Measurements from ENCODE around the gene CABP1. TPM values are rescaled to one million over a fixed set of nuclear protein-coding genes. Genes with fewer than 3 reads are reported as not detected.
"Not testable (repeated sequence)": the region's sequence is repeated elsewhere in the genome, so short reads cannot be mapped to it uniquely, and the experiment has no call there.

The CABP1 gene
- total RNA-seq, 3 donors from 2014 or later: 0.80 to 2.3 TPM; not detected in 1

- H3K4me3 ChIP-seq: no peak overlapping the region
- no peak for TF ChIP-seq CTCF (IDR thresholded peaks at IDR 0.05)
- no peak for TF ChIP-seq POLR2A (IDR thresholded peaks at IDR 0.05)
- no peak for TF ChIP-seq POLR2AphosphoS5 (IDR thresholded peaks at IDR 0.05)
- H3K9me3 ChIP-seq: no peaks in the 10 kb centered on the region
- H3K36me3 ChIP-seq: no peaks in the 10 kb centered on the region
- no peaks in the 10 kb centered on the region for H3K4me1 ChIP-seq
- H3K27ac ChIP-seq: no peak overlapping the region
- no peak for DNase-seq (ENCODE audit: low spot score in 2 of 2)
- peaks cover 0 to 8% of the 10 kb centered on the region in 2 donors for H3K27me3 ChIP-seq
- intact Hi-C loops (cut with DNase I; ENCODE audit: low total_unique reads): no loop called here
These were observed 41.6 kb upstream of the CABP1 start for GRCh38 chr12:120598674-120599463.

- no peak for DNase-seq (ENCODE audit: low spot score in 2 of 2)
- no peak overlapping the region for H3K27ac ChIP-seq
- intact Hi-C loops (cut with DNase I; ENCODE audit: low total_unique reads): no loop called here
- H3K9me3 ChIP-seq: no peaks in the 10 kb centered on the region
- no peaks in the 10 kb centered on the region for H3K36me3 ChIP-seq
- TF ChIP-seq POLR2AphosphoS5 (IDR thresholded peaks at IDR 0.05): no peak
- H3K27me3 ChIP-seq: peaks cover 0 to 8% of the 10 kb centered on the region in 2 donors
- H3K4me3 ChIP-seq: no peak overlapping the region
- H3K4me1 ChIP-seq: no peaks in the 10 kb centered on the region
These were observed 40.5 kb upstream of the CABP1 start for GRCh38 chr12:120599672-120600552.

- intact Hi-C loops (cut with DNase I; ENCODE audit: low total_unique reads); H3K9me3 ChIP-seq: not testable (repeated sequence)
These were observed 38.0 kb upstream of the CABP1 start for GRCh38 chr12:120602416-120602815.

GRCh38 chr12:120610560-120610959, 29.9 kb upstream of the CABP1 start:
- intact Hi-C loops (cut with DNase I; ENCODE audit: low total_unique reads): no loop called here

More at GRCh38 chr12:120602416-120602815, 38.0 kb upstream of the CABP1 start:
- not testable (repeated sequence) for H3K36me3 ChIP-seq; H3K27me3 ChIP-seq; H3K4me1 ChIP-seq; DNase-seq (ENCODE audit: low spot score in 2 of 2); H3K4me3 ChIP-seq; H3K27ac ChIP-seq

GRCh38 chr12:120611534-120611933, 28.9 kb upstream of the CABP1 start:
- intact Hi-C loops (cut with DNase I; ENCODE audit: low total_unique reads); DNase-seq (ENCODE audit: low spot score in 2 of 2); H3K4me3 ChIP-seq; H3K9me3 ChIP-seq; H3K36me3 ChIP-seq; H3K4me1 ChIP-seq; H3K27ac ChIP-seq; H3K27me3 ChIP-seq: not testable (repeated sequence)

More at GRCh38 chr12:120610560-120610959, 29.9 kb upstream of the CABP1 start:
- Histone ChIP-seq H3K27ac (no peak overlapping the region), H3K4me1 (no peaks in the 10 kb centered on the region), H3K4me3 (no peak overlapping the region), H3K27me3 (no peaks in the 10 kb centered on the region), H3K9me3 (no peaks in the 10 kb centered on the region), H3K36me3 (no peaks in the 10 kb centered on the region)
- DNase-seq (ENCODE audit: low spot score in 2 of 2): no peak
- TF ChIP-seq POLR2A (IDR thresholded peaks at IDR 0.05) (no peak), POLR2AphosphoS5 (IDR thresholded peaks at IDR 0.05) (no peak), CTCF (IDR thresholded peaks at IDR 0.05) (no peak)

- Histone ChIP-seq H3K4me1 (no peaks in the 10 kb centered on the region), H3K4me3 (no peak overlapping the region), H3K27me3 (peaks cover 0 to 4% of the 10 kb centered on the region in 2 donors), H3K36me3 (no peaks in the 10 kb centered on the region), H3K27ac (no peak overlapping the region), H3K9me3 (no peaks in the 10 kb centered on the region)
- intact Hi-C loops (cut with DNase I; ENCODE audit: low total_unique reads): no loop called here
- TF ChIP-seq POLR2AphosphoS5 (IDR thresholded peaks at IDR 0.05) (no peak), POLR2A (IDR thresholded peaks at IDR 0.05) (no peak), CTCF (IDR thresholded peaks at IDR 0.05) (no peak)
- DNase-seq (ENCODE audit: low spot score in 2 of 2): no peak
These were observed 25.6 kb upstream of the CABP1 start for GRCh38 chr12:120614848-120615247.

- H3K9me3 ChIP-seq: not testable (repeated sequence)
These were observed 23.2 kb upstream of the CABP1 start for GRCh38 chr12:120617193-120617592.

GRCh38 chr12:120617767-120618166, 22.7 kb upstream of the CABP1 start:
- H3K27me3 ChIP-seq; DNase-seq (ENCODE audit: low spot score in 2 of 2); H3K36me3 ChIP-seq; H3K4me3 ChIP-seq; H3K9me3 ChIP-seq; H3K4me1 ChIP-seq; H3K27ac ChIP-seq; intact Hi-C loops (cut with DNase I; ENCODE audit: low total_unique reads): not testable (repeated sequence)

More at GRCh38 chr12:120617193-120617592, 23.2 kb upstream of the CABP1 start:
- H3K27me3 ChIP-seq; H3K4me3 ChIP-seq; H3K4me1 ChIP-seq; intact Hi-C loops (cut with DNase I; ENCODE audit: low total_unique reads); H3K36me3 ChIP-seq; DNase-seq (ENCODE audit: low spot score in 2 of 2); H3K27ac ChIP-seq: not testable (repeated sequence)
